ENCODE results near the gene IFI27L2. TPM values are rescaled to one million over a fixed set of nuclear protein-coding genes. Genes with fewer than 3 reads are reported as not detected.
A peak's percentile ranks its signal among the peaks of the same experiment; 100 is the strongest.
"Not testable (repeated sequence)": the region's sequence is repeated elsewhere in the genome, so short reads cannot be mapped to it uniquely, and the experiment has no call there.

The IFI27L2 gene
- total and polyA plus RNA-seq, 8 donors, result 4.9 to 133 (median 43.3) TPM

DNA sequence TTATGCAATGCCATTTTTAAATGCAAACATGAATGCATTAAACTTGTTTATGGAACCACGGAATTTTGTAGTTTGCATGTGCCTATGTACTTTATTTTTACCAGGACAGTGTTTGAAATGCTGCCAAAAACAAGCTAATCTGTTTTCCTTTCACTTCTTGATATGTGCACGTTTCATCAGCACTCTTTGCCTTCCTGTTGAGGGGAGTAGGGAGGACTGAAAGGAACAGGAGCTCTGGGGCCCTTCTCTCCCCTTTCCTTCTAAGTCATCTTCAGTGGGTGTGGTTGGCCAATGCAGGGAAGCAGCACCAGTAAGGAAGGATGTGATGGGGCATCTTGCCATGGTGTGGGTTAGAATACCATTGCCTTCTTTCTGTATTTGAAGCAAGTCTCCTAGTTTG, 32.6 kb upstream of the IFI27L2 start:
- WGBS, 5 donors, result 0 to 9% (median 3%) methylated on average over 2 of the region's 2 CpGs
- H3K4me1 ChIP-seq, result peaks cover 11 to 24% (median 18%) of the 10 kb centered on the region in 4 donors
- TF ChIP-seq POLR2AphosphoS5 (IDR thresholded peaks at IDR 0.05) (no peak), POLR2A (IDR thresholded peaks at IDR 0.05) (no peak), EP300 (IDR thresholded peaks at IDR 0.05) (no peak)
- TF ChIP-seq, protein P1, sequence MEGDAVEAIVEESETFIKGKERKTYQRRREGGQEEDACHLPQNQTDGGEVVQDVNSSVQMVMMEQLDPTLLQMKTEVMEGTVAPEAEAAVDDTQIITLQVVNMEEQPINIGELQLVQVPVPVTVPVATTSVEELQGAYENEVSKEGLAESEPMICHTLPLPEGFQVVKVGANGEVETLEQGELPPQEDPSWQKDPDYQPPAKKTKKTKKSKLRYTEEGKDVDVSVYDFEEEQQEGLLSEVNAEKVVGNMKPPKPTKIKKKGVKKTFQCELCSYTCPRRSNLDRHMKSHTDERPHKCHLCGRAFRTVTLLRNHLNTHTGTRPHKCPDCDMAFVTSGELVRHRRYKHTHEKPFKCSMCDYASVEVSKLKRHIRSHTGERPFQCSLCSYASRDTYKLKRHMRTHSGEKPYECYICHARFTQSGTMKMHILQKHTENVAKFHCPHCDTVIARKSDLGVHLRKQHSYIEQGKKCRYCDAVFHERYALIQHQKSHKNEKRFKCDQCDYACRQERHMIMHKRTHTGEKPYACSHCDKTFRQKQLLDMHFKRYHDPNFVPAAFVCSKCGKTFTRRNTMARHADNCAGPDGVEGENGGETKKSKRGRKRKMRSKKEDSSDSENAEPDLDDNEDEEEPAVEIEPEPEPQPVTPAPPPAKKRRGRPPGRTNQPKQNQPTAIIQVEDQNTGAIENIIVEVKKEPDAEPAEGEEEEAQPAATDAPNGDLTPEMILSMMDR (IDR thresholded peaks at IDR 0.05), result no peak

GRCh38 chr14:94161058-94161457, 31.7 kb upstream of the IFI27L2 start:
- TF ChIP-seq, protein P1 (IDR thresholded peaks at IDR 0.05), result no peak
- Histone ChIP-seq H3K4me3 (no peak overlapping the region), H3K36me3 (no peaks in the 10 kb centered on the region), H3K9me3 (no peaks in the 10 kb centered on the region), H3K4me1 (peaks cover 11 to 24% (median 18%) of the 10 kb centered on the region in 4 donors), H3K27ac (no peak overlapping the region), H3K27me3 (peaks cover 0 to 14% (median 7%) of the 10 kb centered on the region in 3 donors)
- DNase-seq, result no peak
- intact Hi-C loops (cut with DNase I; ENCODE audit: low total_unique reads), result no loop called here
- WGBS, 5 donors, result 32 to 53% (median 40%) methylated on average over 2 of the region's 2 CpGs

More for the DNA sequence above, 32.6 kb upstream of the IFI27L2 start:
- Histone ChIP-seq H3K27me3 (peaks cover 0 to 19% (median 7%) of the 10 kb centered on the region in 3 donors), H3K4me3 (no peak overlapping the region), H3K9me3 (no peaks in the 10 kb centered on the region), H3K27ac (no peak overlapping the region), H3K36me3 (no peaks in the 10 kb centered on the region)
- intact Hi-C loops (cut with DNase I; ENCODE audit: low total_unique reads), result no loop called here
- peak in 1 of 2 donors; percentile 41 for DNase-seq

DNA sequence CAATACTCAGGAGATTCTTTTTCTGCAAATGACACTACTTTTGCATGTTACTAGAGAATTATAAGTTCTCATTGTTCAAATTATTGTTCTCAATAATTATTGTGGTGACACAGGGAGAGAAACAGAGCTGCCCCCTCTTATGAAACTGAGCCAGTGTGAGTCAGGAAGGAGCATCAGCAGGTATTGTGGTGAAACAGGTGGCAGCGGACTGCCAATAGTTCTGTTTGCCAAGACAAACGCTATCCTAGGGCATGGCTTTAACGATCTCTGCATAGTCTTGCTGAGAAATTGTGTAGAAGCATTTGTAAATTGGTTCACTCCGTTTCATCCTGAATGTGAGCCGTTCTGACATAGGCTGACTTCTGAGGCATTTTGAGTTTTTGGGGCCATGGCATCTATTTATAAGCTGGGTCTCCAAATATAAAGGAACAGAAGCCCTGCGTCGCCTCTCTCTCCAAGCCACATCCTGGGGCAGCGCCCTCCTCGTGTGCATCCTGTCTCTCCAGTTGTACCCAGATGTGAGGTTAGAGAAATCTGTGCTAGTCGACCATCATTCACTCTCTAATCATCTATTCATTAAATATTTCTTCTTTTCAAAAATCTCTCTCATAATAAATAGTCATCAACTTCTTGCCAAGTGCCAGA, 29.0 kb upstream of the IFI27L2 start:
- H3K9me3 ChIP-seq, result no peaks in the 10 kb centered on the region
- no peak overlapping the region for H3K27ac ChIP-seq
- peaks cover 0 to 6% (median 0%) of the 10 kb centered on the region in 3 donors for H3K27me3 ChIP-seq
- DNase-seq, result no peak
- TF ChIP-seq EP300 (IDR thresholded peaks at IDR 0.05) (no peak), POLR2AphosphoS5 (IDR thresholded peaks at IDR 0.05) (no peak), POLR2A (IDR thresholded peaks at IDR 0.05) (no peak)
- TF ChIP-seq, protein P1 (IDR thresholded peaks at IDR 0.05), result no peak
- 48 to 66% (median 62%) methylated on average over 10 of the region's 10 CpGs for WGBS, 5 donors
- peaks cover 6 to 12% (median 8%) of the 10 kb centered on the region in 4 donors for H3K4me1 ChIP-seq
- intact Hi-C loops (cut with DNase I; ENCODE audit: low total_unique reads), result no loop called here
- H3K4me3 ChIP-seq, result no peak overlapping the region
- H3K36me3 ChIP-seq, result no peaks in the 10 kb centered on the region

GRCh38 chr14:94157197-94157596, 27.8 kb upstream of the IFI27L2 start:
- no peaks in the 10 kb centered on the region for H3K9me3 ChIP-seq
- peaks cover 2 to 8% (median 4%) of the 10 kb centered on the region in 4 donors for H3K4me1 ChIP-seq
- DNase-seq, result peak in 1 of 2 donors; percentile 76
- TF ChIP-seq POLR2A (IDR thresholded peaks at IDR 0.05), result no peak
- TF ChIP-seq, protein P1 (IDR thresholded peaks at IDR 0.05), result no peak
- TF ChIP-seq POLR2AphosphoS5 (IDR thresholded peaks at IDR 0.05), result no peak
- TF ChIP-seq EP300 (IDR thresholded peaks at IDR 0.05), result no peak
- H3K27me3 ChIP-seq, result peaks cover 0 to 11% (median 0%) of the 10 kb centered on the region in 3 donors
- no peak overlapping the region for H3K27ac ChIP-seq
- H3K36me3 ChIP-seq, result no peaks in the 10 kb centered on the region
- H3K4me3 ChIP-seq, result no peak overlapping the region
- intact Hi-C loops (cut with DNase I; ENCODE audit: low total_unique reads), result no loop called here

- peaks cover 0 to 20% (median 9%) of the 10 kb centered on the region in 3 donors for H3K27me3 ChIP-seq
- H3K27ac ChIP-seq; H3K36me3 ChIP-seq; intact Hi-C loops (cut with DNase I; ENCODE audit: low total_unique reads); H3K4me3 ChIP-seq; DNase-seq; H3K9me3 ChIP-seq; H3K4me1 ChIP-seq: not testable (repeated sequence)
- WGBS, 5 donors, result 83 to 95% (median 83%) methylated on average over 1 of the region's 1 CpG
These were observed 26.7 kb upstream of the IFI27L2 start for GRCh38 chr14:94156143-94156542.

All from stomach (tissue), 9 donors.